ENCODE measurements around the gene CENPF.

CENPF gene

GRCh38 chr1:214645712-214646111 lies 42.7 kb downstream of the CENPF start:
- no peaks in the 10 kb centered on the region for H4K20me1 ChIP-seq (ENCODE audit: insufficient read depth, low read length)
- H3K4me2 ChIP-seq (ENCODE audit: low read length): no peak overlapping the region
- H3K27me3 ChIP-seq (ENCODE audit: low read depth, low read length): no peaks in the 10 kb centered on the region
- H3K79me2 ChIP-seq (ENCODE audit: low read length): no peaks in the 10 kb centered on the region; the same call in 1 of the 2 replicates
- no peak overlapping the region for H2AFZ ChIP-seq (ENCODE audit: low read depth, low read length)
- no peak overlapping the region for H3K9ac ChIP-seq (ENCODE audit: low read length)
- no peak overlapping the region for H3K27ac ChIP-seq (ENCODE audit: low read length)
- H3K4me3 ChIP-seq (ENCODE audit: low read length): no peak overlapping the region
- no peaks in the 10 kb centered on the region for H3K4me1 ChIP-seq (ENCODE audit: low read length)
- TF ChIP-seq CTCF (IDR thresholded peaks at IDR 0.05; ENCODE audit: low read depth, low read length): no peak
- TF ChIP-seq EZH2phosphoT487 (IDR thresholded peaks at IDR 0.05; ENCODE audit: low read depth): no peak
- H3K9me3 ChIP-seq (ENCODE audit: insufficient read depth, low read length): no peaks in the 10 kb centered on the region
- H3K36me3 ChIP-seq (replicated peaks; ENCODE audit: low read depth, low read length): peaks cover 85% of the 10 kb centered on the region

- no peak overlapping the region for H3K27ac ChIP-seq (ENCODE audit: low read length)
- peaks cover 79% of the 10 kb centered on the region for H3K36me3 ChIP-seq (replicated peaks; ENCODE audit: low read depth, low read length)
- H3K79me2 ChIP-seq (ENCODE audit: low read length): no peaks in the 10 kb centered on the region; the same call in 1 of the 2 replicates
These were observed 45.8 kb downstream of the CENPF start for GRCh38 chr1:214648801-214649200.

GRCh38 chr1:214649607-214650006 lies 46.6 kb downstream of the CENPF start:
- TF ChIP-seq EZH2phosphoT487 (IDR thresholded peaks at IDR 0.05; ENCODE audit: low read depth) (no peak), CTCF (IDR thresholded peaks at IDR 0.05; ENCODE audit: low read depth, low read length) (no peak)
- H3K27ac ChIP-seq (ENCODE audit: low read length): no peak overlapping the region
- H3K4me3 ChIP-seq (ENCODE audit: low read length): no peak overlapping the region
- H3K36me3 ChIP-seq (replicated peaks; ENCODE audit: low read depth, low read length): peaks cover 74% of the 10 kb centered on the region
- H4K20me1 ChIP-seq (ENCODE audit: insufficient read depth, low read length): no peaks in the 10 kb centered on the region
- no peaks in the 10 kb centered on the region; the same call in 1 of the 2 replicates for H3K79me2 ChIP-seq (ENCODE audit: low read length)
- H3K4me2 ChIP-seq (ENCODE audit: low read length): no peak overlapping the region
- H3K9me3 ChIP-seq (ENCODE audit: insufficient read depth, low read length): no peaks in the 10 kb centered on the region
- no peak overlapping the region for H3K9ac ChIP-seq (ENCODE audit: low read length)
- no peaks in the 10 kb centered on the region for H3K4me1 ChIP-seq (ENCODE audit: low read length)
- H3K27me3 ChIP-seq (ENCODE audit: low read depth, low read length): no peaks in the 10 kb centered on the region
- H2AFZ ChIP-seq (ENCODE audit: low read depth, low read length): no peak overlapping the region

More at GRCh38 chr1:214648801-214649200, 45.8 kb downstream of the CENPF start:
- no peak for TF ChIP-seq EZH2phosphoT487 (IDR thresholded peaks at IDR 0.05; ENCODE audit: low read depth)
- no peak for TF ChIP-seq CTCF (IDR thresholded peaks at IDR 0.05; ENCODE audit: low read depth, low read length)
- Histone ChIP-seq H3K9me3 (ENCODE audit: insufficient read depth, low read length) (no peaks in the 10 kb centered on the region), H4K20me1 (ENCODE audit: insufficient read depth, low read length) (no peaks in the 10 kb centered on the region), H2AFZ (ENCODE audit: low read depth, low read length) (no peak overlapping the region), H3K4me2 (ENCODE audit: low read length) (no peak overlapping the region), H3K4me3 (ENCODE audit: low read length) (no peak overlapping the region), H3K9ac (ENCODE audit: low read length) (no peak overlapping the region), H3K27me3 (ENCODE audit: low read depth, low read length) (no peaks in the 10 kb centered on the region), H3K4me1 (ENCODE audit: low read length) (no peaks in the 10 kb centered on the region)

GRCh38 chr1:214650664-214651063 lies 47.7 kb downstream of the CENPF start:
- Histone ChIP-seq H3K79me2 (ENCODE audit: low read length) (no peaks in the 10 kb centered on the region; the same call in 1 of the 2 replicates), H3K4me3 (ENCODE audit: low read length) (no peak overlapping the region), H3K9ac (ENCODE audit: low read length) (no peak overlapping the region), H4K20me1 (ENCODE audit: insufficient read depth, low read length) (no peaks in the 10 kb centered on the region), H2AFZ (ENCODE audit: low read depth, low read length) (no peak overlapping the region), H3K27me3 (ENCODE audit: low read depth, low read length) (no peaks in the 10 kb centered on the region), H3K9me3 (ENCODE audit: insufficient read depth, low read length) (no peaks in the 10 kb centered on the region), H3K36me3 (replicated peaks; ENCODE audit: low read depth, low read length) (peaks cover 71% of the 10 kb centered on the region), H3K4me2 (ENCODE audit: low read length) (no peak overlapping the region), H3K4me1 (ENCODE audit: low read length) (no peaks in the 10 kb centered on the region), H3K27ac (ENCODE audit: low read length) (no peak overlapping the region)
- TF ChIP-seq CTCF (IDR thresholded peaks at IDR 0.05; ENCODE audit: low read depth, low read length): no peak
- no peak for TF ChIP-seq EZH2phosphoT487 (IDR thresholded peaks at IDR 0.05; ENCODE audit: low read depth)
